HG03135 (cell line): ENCODE results near the gene PXN.
"Not testable (repeated sequence)": the region's sequence is repeated elsewhere in the genome, so short reads cannot be mapped to it uniquely, and the experiment has no call there.

ENCODE experiments used
- ATAC-seq: cut with Tn5 transposase; IDR thresholded peaks from one replicate; pipeline ENCODE4 v1.9.1; 2021; ENCODE audit warnings: mild to moderate bottlenecking, moderate library complexity; ENCODE audit not compliant: unreplicated experiment

Gene PXN

GRCh38 chr12:120242275-120242799, 23.2 kb downstream of the PXN start:
- no peak for ATAC-seq

GRCh38 chr12:120241561-120242274, 23.8 kb downstream of the PXN start:
- no peak for ATAC-seq

GRCh38 chr12:120240495-120240833, 25.1 kb downstream of the PXN start:
- ATAC-seq, result no peak

GRCh38 chr12:120239776-120240494, 25.6 kb downstream of the PXN start:
- no peak for ATAC-seq

GRCh38 chr12:120238839-120239445, 26.6 kb downstream of the PXN start:
- no peak for ATAC-seq

GRCh38 chr12:120238217-120238616, 27.3 kb downstream of the PXN start:
- ATAC-seq, result no peak

- ATAC-seq, result no peak
These were observed 28.0 kb downstream of the PXN start for GRCh38 chr12:120237360-120238171.

GRCh38 chr12:120236809-120237208, 28.7 kb downstream of the PXN start:
- not testable (repeated sequence) for ATAC-seq

GRCh38 chr12:120235369-120236323, 29.9 kb downstream of the PXN start:
- no peak for ATAC-seq

GRCh38 chr12:120234643-120235368, 30.7 kb downstream of the PXN start:
- ATAC-seq, result no peak

GRCh38 chr12:120231316-120232011, 34.1 kb downstream of the PXN start:
- no peak for ATAC-seq

GRCh38 chr12:120230974-120231315, 34.6 kb downstream of the PXN start:
- no peak for ATAC-seq

GRCh38 chr12:120230326-120230973, 35.1 kb downstream of the PXN start:
- no peak for ATAC-seq

- ATAC-seq, result no peak
These were observed 35.8 kb downstream of the PXN start for GRCh38 chr12:120229487-120230325.

GRCh38 chr12:120229071-120229486, 36.5 kb downstream of the PXN start:
- ATAC-seq, result no peak

- peak; percentile 72 for ATAC-seq
These were observed 37.0 kb downstream of the PXN start for GRCh38 chr12:120228291-120229070.

- ATAC-seq, result no peak
These were observed 37.6 kb downstream of the PXN start for GRCh38 chr12:120228041-120228290.
